ENCODE measurements around the gene RYR1. TPM values are rescaled to one million over a fixed set of nuclear protein-coding genes. Genes with fewer than 3 reads are reported as not detected.

RYR1 gene
- total RNA-seq, 6 experiments from 2014 or later = 0.12 to 1.1 (median 0.49) TPM

DNA sequence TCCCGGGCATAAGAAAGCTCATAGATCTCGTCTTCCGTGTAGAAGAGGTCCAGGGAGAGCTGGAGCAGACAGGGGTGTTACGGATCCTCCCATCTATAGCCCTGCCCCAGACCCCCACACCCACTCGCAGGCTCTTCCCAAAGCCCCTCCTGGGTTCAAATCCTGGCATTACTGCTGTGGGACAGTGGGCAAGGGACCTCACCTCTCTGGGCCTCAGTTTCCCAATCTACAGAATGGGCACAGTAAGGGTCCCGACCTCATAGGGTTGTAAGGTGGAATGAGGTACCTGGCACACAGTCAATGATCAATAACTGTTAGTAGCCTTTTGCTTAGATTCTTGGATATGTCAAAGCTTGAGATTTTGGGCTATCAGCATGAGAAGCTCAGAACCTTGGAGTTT lies 20.1 kb upstream of the RYR1 start:
- no peak for TF ChIP-seq POLR2A (IDR thresholded peaks at IDR 0.05)
- TF ChIP-seq, protein P1, sequence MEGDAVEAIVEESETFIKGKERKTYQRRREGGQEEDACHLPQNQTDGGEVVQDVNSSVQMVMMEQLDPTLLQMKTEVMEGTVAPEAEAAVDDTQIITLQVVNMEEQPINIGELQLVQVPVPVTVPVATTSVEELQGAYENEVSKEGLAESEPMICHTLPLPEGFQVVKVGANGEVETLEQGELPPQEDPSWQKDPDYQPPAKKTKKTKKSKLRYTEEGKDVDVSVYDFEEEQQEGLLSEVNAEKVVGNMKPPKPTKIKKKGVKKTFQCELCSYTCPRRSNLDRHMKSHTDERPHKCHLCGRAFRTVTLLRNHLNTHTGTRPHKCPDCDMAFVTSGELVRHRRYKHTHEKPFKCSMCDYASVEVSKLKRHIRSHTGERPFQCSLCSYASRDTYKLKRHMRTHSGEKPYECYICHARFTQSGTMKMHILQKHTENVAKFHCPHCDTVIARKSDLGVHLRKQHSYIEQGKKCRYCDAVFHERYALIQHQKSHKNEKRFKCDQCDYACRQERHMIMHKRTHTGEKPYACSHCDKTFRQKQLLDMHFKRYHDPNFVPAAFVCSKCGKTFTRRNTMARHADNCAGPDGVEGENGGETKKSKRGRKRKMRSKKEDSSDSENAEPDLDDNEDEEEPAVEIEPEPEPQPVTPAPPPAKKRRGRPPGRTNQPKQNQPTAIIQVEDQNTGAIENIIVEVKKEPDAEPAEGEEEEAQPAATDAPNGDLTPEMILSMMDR (IDR thresholded peaks at IDR 0.05) = no peak
- DNase-seq = no peak
- H3K27me3 ChIP-seq = no peaks in the 10 kb centered on the region
- no CpG with 5 or more reads among the region's 6 CpGs for WGBS (ENCODE audit: insufficient coverage, low coverage, low lambda C conversion rate, missing lambda C conversion rate)
- no peaks in the 10 kb centered on the region for H3K36me3 ChIP-seq
- intact Hi-C loops (cut with DNase I) = no loop called here
- H3K4me3 ChIP-seq = no peak overlapping the region
- no peak for ATAC-seq
- no peak overlapping the region for H3K27ac ChIP-seq
- H3K4me1 ChIP-seq = no peaks in the 10 kb centered on the region
- H3K9me3 ChIP-seq = no peaks in the 10 kb centered on the region

DNA sequence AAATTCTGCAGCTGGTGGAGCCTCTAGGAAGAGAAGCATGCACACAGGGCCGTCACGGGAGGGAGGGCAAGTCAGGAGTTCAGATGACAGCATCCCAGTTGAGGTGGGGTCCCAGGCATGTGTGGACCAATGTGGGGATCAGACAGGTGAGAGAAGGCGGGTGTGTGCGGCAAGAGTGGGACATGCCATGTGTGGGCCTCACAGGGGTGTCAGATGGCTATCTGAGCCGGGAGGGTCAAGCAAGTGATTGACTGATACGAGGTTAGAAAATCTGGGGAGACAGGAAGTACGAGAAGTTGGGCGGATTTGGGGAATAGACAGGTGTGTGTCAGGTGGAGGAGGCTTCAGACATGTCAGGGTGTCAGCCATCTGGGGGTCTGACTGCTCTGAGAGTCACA lies 16.3 kb upstream of the RYR1 start:
- Histone ChIP-seq H3K4me3 (no peak overlapping the region), H3K36me3 (no peaks in the 10 kb centered on the region), H3K9me3 (no peaks in the 10 kb centered on the region), H3K4me1 (no peaks in the 10 kb centered on the region), H3K27ac (no peak overlapping the region), H3K27me3 (no peaks in the 10 kb centered on the region)
- 65% methylated on average over 6 of the region's 8 CpGs for WGBS (ENCODE audit: insufficient coverage, low coverage, low lambda C conversion rate, missing lambda C conversion rate)
- intact Hi-C loops (cut with DNase I) = no loop called here
- TF ChIP-seq, protein P1 (IDR thresholded peaks at IDR 0.05) = no peak
- no peak for TF ChIP-seq POLR2A (IDR thresholded peaks at IDR 0.05)
- ATAC-seq = no peak
- no peak for DNase-seq

DNA sequence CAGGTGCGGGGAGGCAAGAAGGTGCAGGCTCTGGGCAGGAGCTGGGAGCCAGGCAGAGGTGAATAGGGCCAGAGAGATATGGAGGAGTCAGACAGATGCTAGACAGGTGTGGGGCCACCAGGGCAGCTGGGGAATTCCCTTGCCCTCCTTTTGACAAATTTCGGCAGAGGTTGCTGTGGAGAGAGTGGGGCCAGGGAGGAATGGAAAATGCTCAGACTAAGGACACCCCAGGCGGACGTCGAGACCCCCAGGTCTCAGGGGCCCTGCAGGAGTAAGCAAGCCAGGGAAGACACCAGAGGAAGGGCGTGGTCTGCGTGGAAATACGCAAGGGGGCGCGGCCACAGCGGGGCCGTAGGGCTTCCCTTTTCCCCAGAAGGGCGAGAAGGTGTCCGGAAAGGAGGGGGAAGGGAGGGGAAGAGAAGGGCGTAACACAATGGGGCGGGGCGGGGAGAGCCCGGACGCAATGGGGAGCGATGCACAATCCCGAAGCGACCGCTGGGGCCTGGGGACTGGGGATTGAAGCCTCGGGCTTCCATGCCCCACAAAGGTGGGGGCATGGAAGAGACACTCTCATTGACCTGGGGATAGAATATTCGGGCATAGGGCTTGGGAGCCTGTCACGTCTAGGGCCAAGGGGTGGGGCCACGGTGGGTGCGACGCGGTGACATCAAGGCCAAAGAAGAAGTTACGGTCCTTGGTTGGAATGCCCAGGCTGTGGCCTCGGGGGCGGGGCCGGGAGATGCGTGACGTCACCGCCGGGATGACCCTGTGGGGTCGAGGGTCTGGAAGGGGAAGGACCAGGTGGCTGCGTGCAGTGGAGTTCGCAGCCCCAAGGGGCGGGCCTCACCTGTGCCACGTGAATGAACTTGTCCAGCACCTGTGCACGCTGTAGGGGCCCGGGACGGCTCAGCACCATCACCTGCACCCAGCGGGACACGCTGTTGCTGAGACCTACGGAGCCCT lies 15.7 kb upstream of the RYR1 start:
- DNase-seq (peak; percentile 68 to 79 (median 70)), ATAC-seq (peak; percentile 74 to 86 (median 80))
- Histone ChIP-seq H3K4me3 (no peak overlapping the region), H3K9me3 (no peaks in the 10 kb centered on the region), H3K36me3 (no peaks in the 10 kb centered on the region), H3K27me3 (no peaks in the 10 kb centered on the region), H3K4me1 (no peaks in the 10 kb centered on the region), H3K27ac (no peak overlapping the region)
- 10% methylated on average over 21 of the region's 49 CpGs for WGBS (ENCODE audit: insufficient coverage, low coverage, low lambda C conversion rate, missing lambda C conversion rate)
- intact Hi-C loops (cut with DNase I) = no loop called here
- TF ChIP-seq, protein P1 (IDR thresholded peaks at IDR 0.05) = no peak
- TF ChIP-seq POLR2A (IDR thresholded peaks at IDR 0.05) = no peak

DNA sequence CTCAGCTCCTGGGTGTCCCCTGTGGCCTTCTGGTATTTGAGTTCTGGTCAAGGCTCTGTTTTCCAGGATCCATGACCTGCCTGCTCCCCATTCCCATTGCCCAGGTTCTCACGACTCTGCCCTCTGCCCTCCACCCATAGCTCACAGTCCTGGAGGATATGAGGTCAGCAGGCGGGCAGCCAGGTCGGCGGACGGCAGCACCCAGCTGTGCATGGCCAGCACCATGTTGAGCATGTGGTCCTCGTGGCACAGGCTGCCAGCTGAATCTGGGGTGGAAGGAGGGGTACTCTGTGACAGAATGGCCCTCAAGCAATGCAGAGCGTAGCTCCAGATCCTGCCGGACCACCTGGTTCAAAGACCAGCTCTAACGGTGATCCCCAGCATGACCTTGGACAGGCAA lies 12.6 kb upstream of the RYR1 start:
- H3K4me1 ChIP-seq = no peaks in the 10 kb centered on the region
- intact Hi-C loops (cut with DNase I) = no loop called here
- TF ChIP-seq, protein P1 (IDR thresholded peaks at IDR 0.05) = no peak
- no peak for TF ChIP-seq POLR2A (IDR thresholded peaks at IDR 0.05)
- 83% methylated on average over 1 of the region's 9 CpGs for WGBS (ENCODE audit: insufficient coverage, low coverage, low lambda C conversion rate, missing lambda C conversion rate)
- no peaks in the 10 kb centered on the region for H3K9me3 ChIP-seq
- ATAC-seq = peak in 1 of 4 donors; percentile 48
- DNase-seq = no peak
- H3K36me3 ChIP-seq = no peaks in the 10 kb centered on the region
- H3K27ac ChIP-seq = no peak overlapping the region
- H3K4me3 ChIP-seq = no peak overlapping the region
- H3K27me3 ChIP-seq = no peaks in the 10 kb centered on the region

Measured in right lobe of liver (tissue), 6 donors.